Tibial nerve (tissue), 4 donors: ENCODE measurements around the gene STK31. TPM values are rescaled to one million over a fixed set of nuclear protein-coding genes. Genes with fewer than 3 reads are reported as not detected.
"Not testable (repeated sequence)": the region's sequence is repeated elsewhere in the genome, so short reads cannot be mapped to it uniquely, and the experiment has no call there.

Experiments
- DNase-seq, 2 donors: peaks; one replicate each; pipeline ENCODE4 v3.0.0-alpha.2; 2019; ENCODE audit warnings: low spot score in 2 of 2
- H3K27ac ChIP-seq, 4 donors: fragments of 200-600 bp; sonication (generic) in 3 of 4; one replicate each; pipeline ENCODE4 v1.5.1; 2017 to 2019; ENCODE audit warnings: mild to moderate bottlenecking in 1 of 4
- H3K27me3 ChIP-seq, 2 donors: fragments of 200-600 bp; sonication (generic) in 1 of 2; one replicate each; pipeline versions ENCODE4 v1.5.1 to v1.6.0; 2017 to 2019
- H3K36me3 ChIP-seq, 3 donors: fragments of 200-600 bp; sonication (generic); one replicate each; pipeline ENCODE4 v1.5.1; 2018 to 2019
- H3K4me1 ChIP-seq, 4 donors: fragments of 200-600 bp; sonication (generic) in 3 of 4; one replicate each; pipeline ENCODE4 v1.5.1; 2017 to 2019
- H3K4me3 ChIP-seq, 4 donors: fragments of 200-600 bp; sonication (generic) in 3 of 4; one replicate each; pipeline ENCODE4 v1.5.1; 2017 to 2019; ENCODE audit warnings: mild to moderate bottlenecking in 1 of 4, moderate library complexity in 1 of 4
- H3K9me3 ChIP-seq, 4 donors: fragments of 200-600 bp; sonication (generic) in 3 of 4; one replicate each; pipeline ENCODE4 v1.5.1; 2017 to 2019
- EP300 ChIP-seq, 2 donors: sonication (generic); formaldehyde crosslinking; IDR thresholded peaks; one replicate each; pipeline ENCODE4 v1.6.1; 2017; ENCODE audit warnings: antibody characterized with exemption in 2 of 2, mild to moderate bottlenecking in 1 of 2
- POLR2A ChIP-seq, 2 donors: fragments of 450-650 bp; IDR thresholded peaks; one replicate each; pipeline ENCODE4 v1.6.1; 2017; ENCODE audit warnings: antibody characterized with exemption in 2 of 2, mild to moderate bottlenecking in 2 of 2, moderate library complexity in 2 of 2
- WGBS, 2 donors: methylation state at CpG; one replicate each; pipeline ENCODE4 v1.1.5; 2018; 5-methylcytosine and 5-hydroxymethylcytosine counted together
- total RNA-seq, 4 donors: library from RNA; depleted of rRNA; stranded (reverse); fragments of >200 nt; gene quantifications; one replicate each; pipeline ENCODE4 v1.1.0, GENCODE V29; 2016
- TF ChIP-seq, protein P1 (sequence below), 5 experiments: fragments of 200-600 bp in 3 of 5; fragments of 450-650 bp in 2 of 5; sonication (generic) in 3 of 5; IDR thresholded peaks; one replicate each; pipeline ENCODE4 v1.5.1; 2016 to 2019; ENCODE audit warnings: antibody characterized with exemption in 5 of 5, mild to moderate bottlenecking in 3 of 5, moderate library complexity in 2 of 5

STK31 gene
- total RNA-seq, 4 donors from 2014 or later = 0.84 to 2.8 (median 1.1) TPM

DNA sequence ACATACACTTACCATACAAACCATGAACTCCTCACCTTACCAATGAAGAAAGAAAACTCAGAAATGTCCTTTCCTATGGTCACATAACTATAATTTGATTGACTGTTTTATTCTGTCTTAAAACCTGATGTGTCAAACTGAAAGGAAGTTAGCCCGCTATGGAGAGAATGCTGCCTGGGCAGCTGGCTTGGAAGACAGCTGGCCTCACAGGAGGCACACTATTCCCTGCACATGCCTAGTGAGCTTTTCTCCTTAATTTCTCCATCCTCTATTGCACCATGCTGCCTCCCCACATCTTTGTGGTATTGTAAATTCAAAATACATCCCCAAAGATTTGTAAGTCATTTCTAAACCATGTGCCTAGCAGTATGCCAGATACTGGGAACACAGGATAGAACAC lies 163.3 kb downstream of the STK31 start:
- no peaks in the 10 kb centered on the region for H3K4me1 ChIP-seq

DNA sequence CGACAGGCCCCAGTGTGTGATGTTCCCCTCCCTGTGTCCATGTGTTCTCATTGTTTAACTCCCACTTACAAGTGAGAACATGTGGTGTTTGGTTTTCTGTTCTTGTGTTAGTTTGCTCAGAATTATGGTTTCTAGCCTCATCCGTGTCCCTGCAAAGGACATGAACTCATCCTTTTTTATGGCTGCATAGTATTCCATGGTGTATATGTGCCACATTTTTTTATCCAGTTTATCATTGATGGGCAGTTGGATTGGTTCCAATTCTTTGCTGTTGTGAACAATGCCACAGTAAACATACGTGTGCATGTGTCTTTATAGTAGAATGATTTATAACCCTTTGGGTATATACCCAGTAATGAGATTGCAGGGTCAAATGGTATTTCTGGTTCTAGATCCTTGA lies 166.5 kb downstream of the STK31 start:
- WGBS, 2 donors = 80% methylated on average over 3 of the region's 3 CpGs
- not testable (repeated sequence) for H3K36me3 ChIP-seq, H3K4me1 ChIP-seq, H3K9me3 ChIP-seq, H3K27me3 ChIP-seq, H3K27ac ChIP-seq, DNase-seq, H3K4me3 ChIP-seq

More for the DNA sequence above, 163.3 kb downstream of the STK31 start:
- Histone ChIP-seq H3K27ac (no peak overlapping the region), H3K9me3 (no peaks in the 10 kb centered on the region), H3K36me3 (no peaks in the 10 kb centered on the region), H3K4me3 (no peak overlapping the region), H3K27me3 (no peaks in the 10 kb centered on the region)
- TF ChIP-seq, protein P1, sequence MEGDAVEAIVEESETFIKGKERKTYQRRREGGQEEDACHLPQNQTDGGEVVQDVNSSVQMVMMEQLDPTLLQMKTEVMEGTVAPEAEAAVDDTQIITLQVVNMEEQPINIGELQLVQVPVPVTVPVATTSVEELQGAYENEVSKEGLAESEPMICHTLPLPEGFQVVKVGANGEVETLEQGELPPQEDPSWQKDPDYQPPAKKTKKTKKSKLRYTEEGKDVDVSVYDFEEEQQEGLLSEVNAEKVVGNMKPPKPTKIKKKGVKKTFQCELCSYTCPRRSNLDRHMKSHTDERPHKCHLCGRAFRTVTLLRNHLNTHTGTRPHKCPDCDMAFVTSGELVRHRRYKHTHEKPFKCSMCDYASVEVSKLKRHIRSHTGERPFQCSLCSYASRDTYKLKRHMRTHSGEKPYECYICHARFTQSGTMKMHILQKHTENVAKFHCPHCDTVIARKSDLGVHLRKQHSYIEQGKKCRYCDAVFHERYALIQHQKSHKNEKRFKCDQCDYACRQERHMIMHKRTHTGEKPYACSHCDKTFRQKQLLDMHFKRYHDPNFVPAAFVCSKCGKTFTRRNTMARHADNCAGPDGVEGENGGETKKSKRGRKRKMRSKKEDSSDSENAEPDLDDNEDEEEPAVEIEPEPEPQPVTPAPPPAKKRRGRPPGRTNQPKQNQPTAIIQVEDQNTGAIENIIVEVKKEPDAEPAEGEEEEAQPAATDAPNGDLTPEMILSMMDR (IDR thresholded peaks at IDR 0.05) = no peak
- no peak for TF ChIP-seq EP300 (IDR thresholded peaks at IDR 0.05)
- no peak for TF ChIP-seq POLR2A (IDR thresholded peaks at IDR 0.05)
- WGBS, 2 donors = 63 to 69% methylated on average over 1 of the region's 1 CpG
- DNase-seq = no peak

Other genes with a start within 250 kb of the STK31 start
- under 1 TPM in 3 of 4 donors, not detected in 1; 0.21 to 0.90 (median 0.59) TPM for gene IGF2BP3, start 239.7 kb upstream of the STK31 start, total RNA-seq
- gene TRA2A, start 178.2 kb upstream of the STK31 start, total RNA-seq = 10 to 100 TPM; 39.4 to 74.9 (median 43.5) TPM
- gene CCDC126, start 112.8 kb upstream of the STK31 start, total RNA-seq = 10 to 100 TPM in 1 of 4 donors, 1 to 10 TPM in 3; 5.5 to 10.3 (median 8.2) TPM
- 10 to 100 TPM in 3 of 4 donors, 1 to 10 TPM in 1; 7.5 to 28.0 (median 13.1) TPM for gene FAM221A, start 30.0 kb upstream of the STK31 start, total RNA-seq